Measurements from ENCODE around the gene C22orf39.

DNA sequence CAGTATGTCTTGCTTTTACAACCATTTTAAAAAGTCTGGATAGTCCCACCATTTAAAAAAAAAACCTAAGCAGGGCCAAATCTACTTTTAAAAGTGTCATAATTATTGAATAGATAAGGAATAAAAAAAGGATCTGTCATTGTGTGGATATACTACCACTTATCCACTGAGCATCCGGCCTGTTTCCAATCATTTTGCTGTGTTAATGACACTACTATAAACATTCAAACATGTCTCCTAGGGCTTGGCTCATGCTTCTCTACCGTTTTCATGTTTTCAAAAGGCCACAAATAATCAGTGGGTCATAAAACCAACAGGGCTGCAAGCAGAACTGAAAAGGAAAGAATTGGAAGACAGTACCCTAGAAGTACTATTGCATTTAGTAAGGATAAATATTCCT, 12.5 kb upstream of the C22orf39 start:
- TF ChIP-seq YY1 (IDR thresholded peaks at IDR 0.05; ENCODE audit: insufficient read depth, insufficient read length) (no peak), SUZ12 (IDR thresholded peaks at IDR 0.05; ENCODE audit: extremely low read depth, insufficient read depth, insufficient read length) (no peak), ZNF274 (IDR thresholded peaks at IDR 0.05; ENCODE audit: low read depth, low read length) (no peak)

Data from NT2/D1 (cell line).